GM21390 (cell line): ENCODE measurements around the gene CD247.

ENCODE experiments used
- ATAC-seq: cut with Tn5 transposase; IDR thresholded peaks from one replicate; pipeline ENCODE4 v1.9.1; 2021; ENCODE audit not compliant: unreplicated experiment

The CD247 gene

DNA sequence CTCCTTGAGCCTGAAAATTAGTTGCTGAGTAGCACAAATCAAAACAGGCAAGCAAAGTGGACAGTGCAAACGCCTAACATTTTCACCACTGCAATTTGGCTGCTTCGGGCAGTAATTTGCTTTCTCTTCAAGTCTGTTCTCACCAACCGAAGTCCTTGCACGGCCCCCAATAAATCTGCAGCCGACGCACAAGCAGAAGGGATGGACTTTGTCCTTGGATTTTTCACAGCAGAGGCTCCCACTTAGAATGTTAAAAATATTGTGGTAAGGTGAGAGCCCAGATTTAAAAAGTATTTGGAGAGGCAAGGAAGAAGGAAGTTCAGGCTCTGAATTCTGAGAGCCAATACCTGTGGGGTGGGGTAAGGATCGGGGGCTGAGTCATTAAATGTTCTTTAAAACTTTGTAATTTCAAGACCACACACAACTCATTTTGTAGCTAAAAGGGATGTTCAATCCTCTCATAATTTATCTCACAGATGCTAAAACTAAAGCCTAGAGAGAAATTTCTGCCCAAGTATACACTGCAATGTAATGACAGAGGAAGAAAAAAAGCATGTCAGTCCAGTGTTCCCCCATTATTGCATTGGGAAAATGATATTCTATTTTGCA lies 6.2 kb downstream of the CD247 start:
- no peak for ATAC-seq

DNA sequence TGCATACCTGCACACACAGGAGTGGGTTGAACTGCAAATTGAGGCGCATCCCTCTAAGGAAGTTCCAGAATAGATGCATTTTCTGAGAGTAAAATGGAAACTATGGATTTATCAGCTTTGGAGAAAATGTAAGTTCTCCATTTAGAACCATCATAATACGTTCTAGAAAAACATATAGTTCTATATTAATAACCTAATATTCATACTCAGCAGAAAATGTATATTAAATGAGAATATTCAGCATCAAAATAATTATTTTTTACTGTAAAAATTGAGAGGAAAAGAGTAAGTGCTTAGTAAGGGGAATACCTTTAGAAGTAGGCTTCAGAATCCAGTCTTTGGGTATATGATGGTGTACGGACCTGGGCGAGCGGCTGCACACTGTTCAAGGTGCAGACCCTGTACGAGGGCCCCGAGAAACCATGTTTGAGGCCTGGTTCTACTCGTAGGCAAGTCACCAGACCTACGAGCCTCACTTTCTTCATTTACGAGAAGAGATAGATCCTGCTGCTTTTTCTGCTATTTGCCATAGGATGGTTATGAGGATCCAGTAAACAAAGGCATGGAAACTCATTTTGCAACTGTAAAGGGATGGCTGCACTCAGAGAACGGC lies 6.8 kb downstream of the CD247 start:
- no peak for ATAC-seq

DNA sequence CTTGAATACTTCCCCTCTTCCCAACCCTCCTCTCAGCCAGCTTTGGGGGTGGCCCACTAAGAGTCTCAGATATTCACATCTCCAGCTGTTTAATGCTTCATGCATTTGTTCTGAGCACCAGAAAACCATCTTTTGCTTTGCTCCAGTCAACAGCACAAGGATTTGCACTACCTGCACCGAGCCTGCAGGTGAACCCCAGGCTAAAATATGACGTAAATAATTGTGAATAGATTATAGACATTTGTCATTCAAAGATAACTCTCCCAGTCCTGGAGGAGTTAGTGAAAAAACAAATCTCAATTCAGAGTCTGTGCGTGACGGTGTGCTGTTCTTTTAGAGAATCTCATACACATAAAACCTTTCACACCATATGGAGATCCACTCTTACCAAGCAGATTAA lies 7.4 kb downstream of the CD247 start:
- no peak for ATAC-seq

DNA sequence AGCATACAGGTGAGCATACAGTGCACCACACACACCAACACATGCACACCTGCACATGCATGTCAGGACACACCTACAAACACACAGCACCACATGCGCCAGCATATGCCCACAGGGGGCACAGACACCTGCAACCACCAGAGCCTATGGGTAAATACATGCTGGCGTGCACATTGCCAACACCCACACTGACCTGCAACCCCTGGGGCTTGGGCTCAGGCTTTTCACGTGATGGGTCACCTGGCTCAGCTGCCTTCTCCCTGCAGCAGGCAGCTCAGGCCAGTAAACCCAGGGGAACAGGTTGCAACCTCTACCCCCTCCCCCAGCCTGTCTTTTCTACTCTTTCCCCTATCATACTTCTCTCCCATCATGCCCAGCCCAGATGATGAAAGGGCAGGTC lies 8.1 kb downstream of the CD247 start:
- no peak for ATAC-seq

- ATAC-seq, result no peak
Measured at GRCh38 chr1:167509587-167509986, 8.7 kb downstream of the CD247 start.

- no peak for ATAC-seq
Measured at GRCh38 chr1:167507719-167508118, 10.6 kb downstream of the CD247 start.

DNA sequence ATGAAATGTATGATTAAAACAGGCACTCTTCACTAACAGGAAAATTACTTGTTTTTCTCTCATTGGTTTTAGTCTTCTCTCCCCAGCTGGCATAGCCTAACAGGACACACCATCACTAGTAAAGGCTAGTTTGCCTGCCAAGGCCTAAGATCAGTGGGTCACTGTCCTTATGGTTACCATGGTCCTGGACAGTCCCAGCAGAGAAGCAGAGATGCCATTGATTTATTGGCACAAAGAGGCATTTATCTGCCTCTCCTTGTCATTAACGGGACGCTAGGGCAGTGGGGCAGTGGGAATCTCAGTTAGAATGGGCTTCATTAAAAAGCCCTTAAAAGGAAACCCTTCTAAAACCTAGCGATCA lies 13.9 kb downstream of the CD247 start:
- ATAC-seq, result no peak

DNA sequence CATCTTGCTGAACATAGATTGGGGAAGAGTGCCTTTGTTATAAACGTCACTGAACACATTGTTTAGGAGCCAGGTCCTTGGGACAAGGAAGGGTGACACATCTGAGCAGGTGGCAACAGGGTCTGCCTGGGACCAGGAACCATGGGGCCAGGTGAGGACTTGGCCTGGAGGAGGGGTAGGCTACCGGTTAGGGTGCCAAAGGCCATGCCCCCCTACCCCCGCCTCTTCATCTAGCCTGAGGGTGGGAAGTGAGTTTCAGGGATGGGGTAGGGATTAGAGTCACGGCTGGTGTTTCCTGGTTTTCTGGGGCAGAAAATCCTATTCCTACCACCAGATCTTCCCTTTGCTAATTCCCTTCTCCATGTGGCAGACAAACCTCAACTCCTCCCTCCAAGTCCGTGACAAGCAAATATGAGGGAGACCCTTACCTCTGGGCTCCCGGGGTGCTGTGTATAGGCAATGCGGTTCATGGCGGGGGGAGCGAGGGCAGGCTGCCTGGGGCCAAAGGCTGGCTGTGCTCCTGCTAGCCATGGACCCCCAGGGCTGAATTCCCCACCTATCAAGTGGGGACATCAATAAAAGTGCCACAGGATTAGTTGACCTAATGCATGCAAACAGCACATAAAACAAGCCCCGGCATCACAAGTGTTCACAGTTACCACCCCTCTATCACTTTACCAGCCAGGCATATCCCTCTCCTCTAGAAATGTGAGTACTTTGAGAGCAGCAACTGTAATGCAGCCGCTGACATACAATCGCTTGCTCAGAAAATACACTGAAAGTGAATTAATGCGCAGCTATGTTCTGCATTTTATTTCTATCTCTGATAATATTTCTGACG lies 14.5 kb downstream of the CD247 start:
- no peak for ATAC-seq

GRCh38 chr1:167502719-167503462 lies 15.4 kb downstream of the CD247 start:
- ATAC-seq, result no peak

DNA sequence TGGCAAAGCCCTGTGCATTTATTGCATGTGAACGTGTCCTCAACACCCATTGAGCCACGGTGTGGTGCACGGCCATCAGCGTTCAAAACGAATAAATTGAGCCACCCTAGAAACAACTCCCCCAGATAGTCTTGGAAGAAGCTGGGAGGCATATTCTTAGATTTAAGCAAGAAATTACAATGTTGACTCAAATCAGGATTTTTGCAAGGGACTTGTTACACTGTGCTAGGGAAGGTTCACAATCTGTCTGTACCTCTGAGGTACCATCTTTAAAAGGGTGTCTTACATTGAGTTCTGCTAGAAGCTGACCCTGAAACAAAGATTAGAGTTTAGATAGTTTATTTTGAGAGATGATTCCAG lies 16.2 kb downstream of the CD247 start:
- ATAC-seq, result no peak

DNA sequence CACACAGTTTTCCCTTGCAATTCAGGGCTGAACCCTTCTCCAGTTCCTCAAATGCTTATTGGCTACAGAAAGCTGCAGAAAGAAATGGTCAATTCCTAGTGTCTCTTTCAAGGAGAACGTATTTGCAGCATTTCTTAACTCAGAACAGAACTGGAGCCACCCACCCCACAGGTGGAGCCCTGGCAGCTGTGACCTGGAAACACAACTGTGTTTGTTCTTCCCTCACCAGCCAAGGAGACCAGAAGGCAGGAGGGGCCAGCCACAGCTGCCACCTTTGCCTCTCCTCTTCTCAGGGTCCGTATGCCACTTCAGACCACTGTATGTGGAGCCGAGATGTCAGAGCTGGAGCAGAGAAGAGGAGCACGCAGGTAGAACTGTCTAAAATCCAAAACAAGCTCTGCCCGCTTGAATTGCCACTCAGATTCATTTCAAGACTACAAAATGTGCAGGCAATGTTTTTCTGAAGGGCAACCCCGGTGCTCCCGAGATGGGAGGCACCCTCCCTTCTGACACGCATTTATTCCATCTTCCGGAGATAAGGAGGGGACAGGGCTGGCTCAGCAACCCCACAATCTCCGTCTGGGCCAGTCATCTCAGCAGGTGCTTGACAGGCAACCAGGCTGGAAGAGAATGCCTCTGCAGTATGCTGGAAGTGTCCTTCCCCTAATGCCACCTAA lies 16.7 kb downstream of the CD247 start:
- no peak for ATAC-seq

DNA sequence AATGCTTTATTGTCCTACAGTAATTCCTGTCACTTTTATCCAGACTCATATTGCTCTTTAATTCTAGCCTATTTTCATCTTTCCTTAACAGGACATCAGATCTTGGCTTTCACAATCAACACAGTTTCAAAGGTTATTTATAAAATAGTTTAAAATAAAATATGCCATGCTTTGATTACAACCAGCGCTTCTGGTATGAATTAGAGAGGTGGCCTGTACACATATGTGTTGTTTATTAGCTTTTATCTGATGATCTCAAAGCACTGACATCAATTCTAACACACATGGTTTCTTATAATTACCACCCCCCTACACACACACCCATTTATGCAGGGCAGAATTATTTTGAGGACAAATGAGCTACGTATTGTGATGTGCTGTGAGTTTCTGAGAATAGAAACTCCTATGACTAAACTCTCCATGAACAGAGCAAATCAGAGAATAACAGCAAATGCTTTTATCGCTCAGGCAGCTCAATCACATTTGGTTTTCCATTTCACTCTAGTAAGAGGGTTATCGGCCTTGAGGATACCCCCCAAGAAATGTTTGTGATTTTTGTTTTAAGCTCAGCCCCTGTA lies 18.0 kb downstream of the CD247 start:
- ATAC-seq, result no peak

GRCh38 chr1:167499664-167500101 lies 18.6 kb downstream of the CD247 start:
- peak; percentile 96 for ATAC-seq

GRCh38 chr1:167499106-167499505 lies 19.2 kb downstream of the CD247 start:
- no peak for ATAC-seq

DNA sequence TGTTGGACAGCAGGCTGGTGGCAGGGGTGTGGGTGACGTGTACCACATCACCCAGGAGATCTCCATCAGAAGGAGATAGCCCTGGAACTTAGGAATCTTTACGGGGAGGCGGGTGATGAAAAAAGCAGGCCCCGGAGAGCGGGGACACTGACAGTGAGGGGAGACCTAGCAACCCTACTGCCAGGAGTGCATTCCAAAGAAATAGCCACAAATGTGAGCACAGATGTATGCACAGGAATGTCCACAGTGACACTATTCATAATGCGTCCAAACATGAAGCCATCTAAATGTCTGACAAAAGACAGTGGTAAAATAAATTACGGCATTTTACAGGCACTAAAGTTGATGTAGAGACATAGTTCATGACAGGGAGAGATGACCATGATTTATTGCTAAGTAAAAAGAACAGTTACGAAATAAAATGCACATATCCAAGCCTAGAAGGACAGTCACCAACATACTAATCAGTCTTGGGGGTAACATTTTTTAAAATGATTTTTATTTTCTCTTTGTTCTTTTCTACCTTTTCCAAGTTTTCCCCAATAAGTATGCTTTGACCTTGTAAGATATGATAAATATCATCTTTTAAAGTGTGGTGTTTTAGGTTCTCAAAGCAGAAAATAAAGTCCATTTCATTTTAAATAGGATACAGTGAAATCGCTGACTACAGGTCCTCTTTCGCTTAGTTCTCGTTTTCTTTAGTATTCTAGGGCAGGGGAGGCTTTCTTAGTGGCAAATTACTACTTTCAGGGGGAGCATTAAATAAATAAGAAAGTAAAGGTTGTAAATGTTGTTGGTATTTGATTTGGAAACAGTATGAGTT lies 21.3 kb downstream of the CD247 start:
- ATAC-seq, result no peak

DNA sequence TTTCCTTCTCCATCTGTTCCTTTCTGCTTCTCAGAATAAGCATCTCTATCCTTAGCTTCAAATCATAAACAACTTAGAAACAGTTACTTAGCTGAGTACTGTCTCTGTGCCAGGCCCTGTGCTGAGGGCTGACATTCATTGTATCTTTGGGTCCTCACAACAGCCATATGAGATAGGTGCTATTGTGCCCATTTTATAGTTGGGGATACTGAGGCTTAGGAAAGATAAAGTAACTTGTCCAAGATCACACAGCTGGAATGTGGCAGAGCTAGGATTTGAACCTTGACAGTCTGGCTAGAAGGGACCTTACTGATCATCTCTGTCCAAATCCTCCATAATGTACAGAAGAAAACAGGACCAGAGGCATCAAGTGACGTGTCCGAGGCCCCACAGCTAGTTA lies 25.0 kb downstream of the CD247 start:
- no peak for ATAC-seq

GRCh38 chr1:167492481-167492910 lies 25.8 kb downstream of the CD247 start:
- ATAC-seq, result no peak

DNA sequence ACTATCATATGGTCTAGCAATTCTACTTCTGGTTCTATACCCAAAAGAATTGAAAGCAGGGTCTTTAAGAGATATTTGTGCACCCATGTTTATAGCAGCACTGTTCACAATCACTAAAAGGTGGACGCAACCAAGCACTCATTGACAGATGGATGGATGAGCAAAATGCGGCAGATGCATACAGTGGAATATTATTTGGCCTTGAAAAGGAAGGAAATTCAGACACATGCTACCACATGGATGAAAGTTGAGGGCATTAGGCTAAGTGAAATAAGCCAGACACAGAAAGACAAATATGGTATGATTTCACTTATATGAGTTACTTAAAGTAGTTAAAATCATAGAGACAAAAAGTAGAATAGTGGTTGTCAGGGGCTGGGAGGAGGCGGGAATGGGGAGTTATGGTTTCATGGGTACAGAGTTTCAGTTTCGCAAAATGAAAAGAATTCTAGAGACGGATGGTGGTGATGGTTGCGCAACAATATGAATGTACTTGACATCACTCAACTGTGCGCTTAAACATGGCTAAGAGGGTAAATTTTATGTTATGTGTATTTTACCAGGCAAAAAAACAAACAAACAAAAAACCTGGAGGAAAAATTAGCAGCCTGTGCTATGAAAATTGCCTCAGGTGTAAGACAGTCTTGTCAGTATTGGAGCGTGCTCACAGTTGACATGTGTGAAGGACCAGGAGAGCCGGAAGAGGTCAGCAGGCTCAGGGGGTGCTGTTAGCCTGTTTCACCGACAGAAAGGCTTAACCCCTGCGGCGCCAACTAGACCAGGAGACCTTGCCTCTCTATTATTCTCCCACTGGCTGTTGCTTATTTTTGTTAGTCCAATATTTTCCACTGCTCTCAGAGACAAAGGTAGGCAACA lies 26.5 kb downstream of the CD247 start:
- no peak for ATAC-seq

DNA sequence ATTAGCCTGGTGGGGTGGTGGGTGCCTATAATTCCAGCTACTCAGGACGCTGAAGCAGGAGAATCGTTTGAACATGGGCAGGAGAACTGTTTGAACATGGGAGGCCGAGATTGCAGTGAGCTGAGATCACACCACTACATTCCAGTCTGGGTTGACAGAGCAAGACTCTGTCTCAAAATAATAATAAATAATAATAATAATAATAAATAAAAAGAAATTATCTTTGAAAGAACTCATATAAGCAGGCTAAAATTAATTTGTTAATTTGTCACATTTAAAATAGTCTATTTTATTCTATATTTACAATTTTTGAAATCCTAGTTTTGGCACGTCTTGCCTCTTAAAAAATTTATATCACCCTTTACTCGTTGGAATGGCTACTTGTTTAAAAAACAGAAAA lies 27.6 kb downstream of the CD247 start:
- no peak for ATAC-seq
